Right renal pelvis (tissue), 4 donors: ENCODE data around the gene ASGR2. TPM values are rescaled to one million over a fixed set of nuclear protein-coding genes. Genes with fewer than 3 reads are reported as not detected.
"Not testable (repeated sequence)": the region's sequence is repeated elsewhere in the genome, so short reads cannot be mapped to it uniquely, and the experiment has no call there.

Experiments used
- DNase-seq, 4 donors: peaks; one replicate each; pipeline ENCODE4 v3.0.0-alpha.2; 2013; ENCODE audit warnings: low read depth in 4 of 4, low spot score in 3 of 4, missing footprints in 1 of 4
- polyA plus RNA-seq, 4 donors: library from polyadenylated mRNA; unstranded; fragments of 120-200 nt; gene quantifications; one replicate each; pipeline ENCODE4 v1.2.1, GENCODE V29; 2013; ENCODE audit not compliant: insufficient read length in 4 of 4

The ASGR2 gene
- polyA plus RNA-seq, 4 donors: 0.91 to 2.5 (median 1.7) TPM

DNA sequence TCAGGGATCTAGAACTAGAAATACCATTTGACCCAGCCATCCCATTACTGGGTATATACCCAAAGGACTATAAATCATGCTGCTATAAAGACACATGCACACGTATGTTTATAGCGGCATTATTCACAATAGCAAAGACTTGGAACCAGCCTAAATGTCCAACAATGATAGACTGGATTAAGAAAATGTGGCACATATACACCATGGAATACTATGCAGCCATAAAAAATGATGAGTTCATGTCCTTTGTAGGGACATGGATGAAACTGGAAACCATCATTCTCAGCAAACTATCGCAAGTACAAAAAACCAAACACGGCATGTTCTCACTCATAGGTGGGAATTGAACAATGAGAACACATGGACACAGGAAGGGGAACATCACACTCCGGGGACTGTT is 12.9 kb upstream of the ASGR2 start:
- DNase-seq: not testable (repeated sequence)

DNA sequence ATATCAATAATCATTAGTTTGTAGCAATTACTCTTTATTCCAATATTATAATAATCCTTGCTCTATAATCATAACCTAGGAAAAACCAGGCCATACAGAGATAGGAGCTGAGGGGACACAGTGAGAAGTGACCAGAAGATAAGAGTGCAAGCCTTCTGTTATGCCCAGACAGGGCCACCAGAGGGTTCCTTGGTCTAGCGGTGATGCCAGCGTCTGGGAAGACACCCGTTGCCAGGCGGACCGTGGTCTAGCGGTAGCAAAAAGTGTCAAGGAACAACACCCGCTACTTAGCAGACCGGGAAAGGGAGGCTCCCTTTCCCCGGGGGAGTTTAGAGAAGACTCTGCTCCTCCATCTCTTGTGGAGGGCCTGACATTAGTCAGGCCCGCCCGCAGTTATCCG is 11.8 kb upstream of the ASGR2 start:
- not testable (repeated sequence) for DNase-seq

DNA sequence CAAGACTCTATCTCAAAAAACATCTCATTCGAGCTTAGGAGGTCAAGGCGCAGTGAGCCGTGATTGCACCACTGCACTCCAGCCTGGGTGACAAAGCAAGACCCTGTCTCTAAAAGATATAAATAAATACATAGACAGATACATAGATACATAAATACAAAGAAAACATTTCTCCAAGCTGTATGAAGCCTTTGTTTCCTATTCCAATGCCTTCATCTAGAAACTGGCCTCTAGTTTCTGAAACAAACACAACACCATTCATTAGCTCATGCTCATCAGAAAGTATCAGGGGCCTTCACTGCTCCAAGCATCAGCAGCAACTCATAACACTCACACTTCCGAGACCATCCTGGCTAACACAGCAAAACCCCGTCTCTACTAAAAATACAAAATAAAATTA is 10.3 kb upstream of the ASGR2 start:
- DNase-seq: no peak

DNA sequence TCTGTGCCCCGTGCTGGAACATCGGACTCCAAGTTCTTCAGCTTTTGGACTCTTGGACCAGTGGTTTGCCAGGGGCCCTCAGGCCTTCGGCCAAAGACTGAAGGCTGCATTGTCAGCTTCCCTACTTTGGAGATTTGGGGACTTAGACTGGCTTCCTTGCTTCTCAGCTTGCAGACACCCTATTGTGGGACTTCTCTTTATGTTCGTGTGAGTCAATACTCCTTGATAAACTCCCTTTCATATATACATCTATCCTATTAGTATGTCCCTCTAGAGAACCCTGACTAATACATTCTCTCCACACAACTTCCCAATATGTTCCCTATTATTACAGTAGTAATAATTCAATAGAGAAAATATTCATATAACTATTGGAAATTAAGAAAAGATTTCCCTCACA is 9.2 kb upstream of the ASGR2 start:
- DNase-seq: no peak

DNA sequence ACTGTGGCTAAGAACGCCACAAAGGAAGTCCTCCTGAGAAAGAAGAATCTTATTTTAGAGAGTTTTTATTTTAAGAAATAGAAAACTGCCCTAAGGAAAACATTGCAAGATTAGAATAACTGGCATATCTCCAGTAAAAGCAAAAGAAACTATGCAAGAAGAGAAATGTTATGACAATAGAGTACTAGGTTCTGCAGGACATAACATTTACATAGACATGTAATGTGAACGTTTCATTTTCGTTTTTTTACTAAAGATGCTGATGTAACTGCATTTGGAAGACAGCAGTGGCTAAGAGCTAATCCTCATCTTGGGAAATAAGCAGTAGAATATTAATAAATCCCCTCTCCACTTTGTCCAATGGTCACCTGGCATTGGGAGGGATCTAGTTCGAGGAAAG is 7.8 kb upstream of the ASGR2 start:
- DNase-seq: no peak

DNA sequence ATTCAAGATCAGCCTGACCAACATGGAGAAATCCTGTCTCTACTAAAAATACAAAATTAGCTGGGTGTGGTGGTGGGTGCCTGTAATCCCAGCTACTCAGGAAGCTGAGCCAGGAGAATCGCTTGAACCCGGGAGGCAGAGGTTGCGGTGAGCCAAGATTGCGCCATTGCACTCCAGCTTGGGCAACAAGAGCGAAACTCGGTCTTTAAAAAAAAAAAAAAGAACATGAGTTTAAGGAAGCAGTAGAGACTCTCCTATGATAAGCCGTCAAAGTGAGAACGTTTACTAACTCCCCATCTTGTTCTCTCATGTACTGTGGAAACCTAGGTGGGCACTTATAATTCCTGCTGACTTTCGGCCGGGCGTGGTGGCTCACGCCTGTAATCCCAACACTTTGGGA is 6.0 kb upstream of the ASGR2 start:
- DNase-seq: not testable (repeated sequence)

DNA sequence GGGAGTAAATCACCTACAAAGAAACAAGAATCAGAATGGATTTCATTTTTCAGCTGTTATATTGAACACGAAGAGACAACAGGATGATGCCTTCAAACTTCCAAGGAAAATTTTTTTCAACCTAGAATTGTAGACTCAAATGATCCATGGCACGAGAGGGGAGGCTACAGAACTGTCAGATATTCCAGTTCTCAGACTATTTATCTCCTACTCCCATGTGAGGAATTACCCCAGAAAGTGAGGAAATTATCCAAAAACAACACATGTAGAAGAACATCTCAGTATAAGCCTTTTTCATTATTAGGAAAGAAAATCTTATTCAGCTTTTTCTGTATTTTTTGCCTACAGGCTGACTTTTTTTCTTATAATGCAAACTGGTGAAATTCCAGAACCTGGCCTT is 5.5 kb upstream of the ASGR2 start:
- DNase-seq: no peak

DNA sequence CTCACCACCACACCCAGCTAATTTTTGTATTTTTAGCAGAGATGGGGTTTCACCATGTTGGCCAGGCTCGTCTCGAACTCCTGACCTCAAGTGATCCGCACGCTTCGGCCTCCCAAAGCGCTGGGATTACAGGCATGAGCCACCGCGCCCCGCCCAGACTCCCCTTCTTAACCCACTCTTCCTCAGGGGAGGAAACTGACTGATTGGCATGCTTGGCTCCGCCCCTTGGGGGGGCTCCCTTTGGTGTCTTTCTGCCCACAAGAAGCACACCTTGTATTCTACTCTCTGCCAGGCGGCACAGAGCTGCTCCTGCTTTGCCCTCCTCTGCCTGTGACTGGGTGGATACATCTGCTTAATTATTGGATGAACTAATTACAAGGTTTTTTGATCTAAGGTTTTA is 4.7 kb upstream of the ASGR2 start:
- no peak for DNase-seq

DNA sequence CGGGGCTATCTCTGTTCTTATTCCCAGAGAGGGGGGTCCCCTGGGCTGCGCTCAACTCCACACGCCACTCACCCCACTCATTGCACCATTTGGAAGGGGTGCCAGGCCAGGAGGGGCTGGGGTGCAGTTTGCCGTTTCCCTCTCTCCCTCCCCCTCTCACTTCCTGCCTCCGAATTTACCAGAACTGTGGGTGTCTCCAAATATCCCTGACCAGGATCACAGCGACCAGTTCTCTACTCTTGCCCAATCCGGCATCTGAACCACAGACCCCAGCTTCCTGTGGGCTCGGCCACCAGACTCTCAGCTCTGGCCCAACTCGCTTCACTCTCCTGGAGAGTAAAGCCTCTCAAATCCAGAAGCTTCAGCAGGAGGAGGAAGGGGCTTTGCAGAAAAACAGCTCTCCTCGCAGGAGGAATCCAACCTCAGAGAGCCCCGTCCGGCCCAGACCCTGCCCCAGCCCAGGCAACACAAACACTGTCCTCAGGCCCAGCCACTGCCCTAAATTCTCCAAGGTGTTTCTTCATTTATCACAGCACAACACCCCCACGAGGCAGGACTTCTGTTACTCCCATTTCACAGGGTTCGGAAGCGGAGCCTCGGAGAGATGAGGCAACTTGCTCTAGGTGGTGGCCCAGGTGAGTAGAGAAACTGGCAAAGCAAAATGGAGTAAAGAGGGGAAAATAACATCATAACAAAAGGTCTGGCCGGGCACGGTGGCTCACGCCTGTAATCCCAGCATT is 423 bp upstream of the ASGR2 start:
- no peak for DNase-seq

DNA sequence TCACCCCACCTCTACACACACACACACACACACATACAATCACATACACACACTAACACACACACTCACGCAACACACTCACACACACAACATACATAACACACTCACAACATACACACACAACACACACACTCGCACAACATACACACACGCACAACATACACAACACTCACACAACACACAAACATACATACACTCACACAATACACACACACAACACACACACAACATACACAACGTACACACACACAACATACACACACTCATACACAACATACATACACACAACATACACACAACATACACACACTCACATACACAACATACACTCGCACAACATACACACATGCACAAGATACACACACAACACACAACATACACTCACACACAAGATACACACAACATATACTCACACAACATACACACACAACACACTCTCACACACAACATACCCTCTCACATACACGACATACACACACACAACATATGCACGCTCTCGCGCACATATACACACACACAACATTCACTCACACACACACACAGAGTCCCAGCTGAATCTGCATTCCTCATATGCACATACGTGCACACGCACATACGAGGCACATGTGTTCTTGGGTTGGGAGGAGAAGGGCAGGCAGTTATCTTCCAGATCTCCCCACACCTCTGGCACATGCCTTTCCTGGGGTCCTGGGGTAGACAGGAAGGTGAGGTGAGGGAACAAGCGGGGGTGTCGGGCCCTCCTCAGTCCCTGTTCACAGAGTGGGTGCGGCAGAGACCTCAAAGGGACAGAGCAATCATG is 1.1 kb downstream of the ASGR2 start:
- no peak for DNase-seq

DNA sequence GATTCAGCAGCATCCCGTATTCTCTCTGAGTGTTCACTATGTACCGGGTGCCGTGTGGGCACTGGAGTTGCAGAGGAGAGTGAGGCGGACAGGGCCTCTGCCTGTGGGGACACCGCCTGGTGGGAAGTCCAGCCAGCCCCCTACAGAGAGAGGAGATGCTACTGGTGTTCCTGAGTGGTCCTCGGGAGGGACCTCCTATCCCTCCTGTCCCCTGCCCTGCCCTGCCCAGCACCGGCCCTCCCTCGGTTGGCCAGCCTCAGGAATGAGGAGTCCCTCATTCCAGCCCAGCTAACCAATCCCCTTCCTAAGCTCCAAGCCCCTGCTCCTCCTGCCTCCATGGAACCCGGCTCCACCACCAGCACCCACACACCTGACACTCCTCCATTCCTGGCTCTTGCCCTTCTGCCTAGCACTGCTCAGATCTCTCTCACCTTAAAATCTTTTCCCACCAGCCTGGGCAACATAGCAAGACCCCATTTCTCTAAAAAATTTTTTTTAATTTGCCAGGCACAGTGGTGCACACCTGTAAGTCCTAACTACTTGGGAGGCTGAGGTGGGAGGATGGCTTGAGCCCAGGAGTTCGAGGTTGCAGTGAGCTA is 2.0 kb downstream of the ASGR2 start:
- no peak for DNase-seq

DNA sequence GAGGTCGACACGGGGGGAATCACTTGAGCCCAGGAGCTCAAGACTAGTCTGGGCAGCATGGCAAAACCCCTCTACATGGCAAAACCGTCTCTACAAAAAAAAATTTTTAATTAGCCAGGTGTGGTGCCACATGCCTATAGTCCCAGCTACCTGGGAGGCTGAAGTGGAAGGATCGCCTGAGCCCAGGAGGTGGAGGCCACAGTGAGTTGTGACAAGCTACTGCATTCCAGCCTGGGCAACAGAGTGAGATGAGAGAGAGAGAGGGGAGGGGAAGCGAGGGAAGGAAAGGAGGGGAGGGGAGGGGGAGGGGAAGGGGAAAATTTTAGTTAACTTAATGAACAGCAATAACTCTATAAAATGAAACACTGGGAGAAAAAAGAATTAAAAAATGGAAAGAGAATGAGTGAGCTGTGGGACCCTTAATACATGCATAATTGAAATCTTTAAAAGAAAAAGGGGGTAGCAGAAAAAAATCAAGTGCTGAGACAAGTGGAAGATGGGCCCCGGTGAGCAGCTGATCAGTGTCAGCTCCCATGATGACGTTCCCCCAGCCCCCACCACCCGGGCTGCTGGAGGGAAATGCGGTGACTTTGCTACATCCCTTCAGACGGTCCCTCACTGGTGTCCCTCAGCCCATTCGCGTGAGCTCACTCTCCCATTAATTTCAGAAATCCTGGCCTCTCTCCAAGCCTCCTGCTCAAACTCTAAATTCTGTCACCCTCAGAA is 2.7 kb downstream of the ASGR2 start:
- DNase-seq: no peak

DNA sequence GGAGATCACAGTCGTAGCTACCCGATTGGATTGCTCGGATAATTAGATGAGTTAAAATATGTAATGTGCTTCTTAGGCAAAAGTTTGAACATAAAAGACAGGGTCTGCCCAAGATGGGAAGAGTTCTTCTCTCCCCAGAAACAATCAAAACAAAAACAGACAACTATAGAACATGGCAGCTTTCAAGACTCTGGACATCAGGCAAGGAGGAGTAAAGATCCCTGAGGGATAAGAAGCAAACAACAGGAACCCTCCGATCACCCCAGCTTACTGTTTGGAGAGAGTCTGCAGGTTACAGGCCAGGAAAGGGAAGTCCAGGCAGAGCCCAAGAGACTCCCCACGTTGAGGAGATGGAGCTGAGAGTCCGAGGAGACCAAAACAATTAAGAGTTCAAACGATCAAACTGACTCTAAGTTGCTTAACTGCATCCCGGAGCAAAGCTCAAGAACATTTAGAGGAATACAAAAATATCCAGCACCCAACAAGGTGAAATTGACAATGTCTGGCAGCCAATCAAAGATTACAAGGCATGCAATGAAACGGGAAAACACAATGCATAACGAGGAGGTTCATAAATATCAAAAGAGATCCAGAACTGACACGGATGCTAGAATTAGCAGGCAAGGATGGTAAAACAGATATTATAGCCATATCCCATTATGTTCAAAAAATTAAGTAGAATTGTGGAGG is 3.9 kb downstream of the ASGR2 start:
- no peak for DNase-seq

DNA sequence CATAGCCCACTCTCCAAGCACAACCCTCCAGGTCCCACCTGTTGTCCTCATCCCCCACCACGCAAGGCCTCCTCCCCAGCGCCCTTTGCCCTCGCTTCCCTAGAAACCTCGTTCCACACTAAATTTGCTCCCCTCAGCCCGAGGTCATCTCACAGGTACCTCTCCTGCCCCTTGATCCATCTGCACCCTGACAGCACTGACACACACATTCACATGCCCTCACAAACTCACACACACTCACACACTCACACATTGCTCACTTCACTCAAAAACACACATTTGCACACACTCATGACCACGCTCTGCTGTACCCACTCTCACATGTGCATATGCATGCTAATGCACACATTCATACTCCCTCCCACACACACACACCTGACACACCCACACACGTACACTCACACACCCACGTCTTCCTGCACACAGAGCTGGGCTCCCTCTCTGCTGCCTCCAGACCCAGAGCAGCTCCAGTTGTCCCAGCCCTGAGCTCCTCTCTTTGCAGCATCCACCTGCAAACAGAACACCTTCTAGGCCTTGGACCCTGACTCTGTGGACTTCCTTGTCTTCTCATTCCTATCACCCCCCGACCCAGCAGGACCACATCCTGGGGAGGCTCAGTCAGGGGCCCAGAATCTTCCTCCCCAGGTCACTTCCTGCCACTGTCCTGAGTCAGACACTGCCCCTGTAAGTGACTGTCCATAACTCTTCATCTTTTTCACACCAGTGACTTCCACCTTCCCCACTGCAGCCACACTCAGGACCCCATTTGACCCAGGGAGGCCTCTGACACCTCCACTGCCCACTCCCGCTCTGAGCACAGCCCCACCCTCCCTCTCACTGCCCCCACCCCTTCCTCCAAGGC is 4.9 kb downstream of the ASGR2 start:
- no peak for DNase-seq

DNA sequence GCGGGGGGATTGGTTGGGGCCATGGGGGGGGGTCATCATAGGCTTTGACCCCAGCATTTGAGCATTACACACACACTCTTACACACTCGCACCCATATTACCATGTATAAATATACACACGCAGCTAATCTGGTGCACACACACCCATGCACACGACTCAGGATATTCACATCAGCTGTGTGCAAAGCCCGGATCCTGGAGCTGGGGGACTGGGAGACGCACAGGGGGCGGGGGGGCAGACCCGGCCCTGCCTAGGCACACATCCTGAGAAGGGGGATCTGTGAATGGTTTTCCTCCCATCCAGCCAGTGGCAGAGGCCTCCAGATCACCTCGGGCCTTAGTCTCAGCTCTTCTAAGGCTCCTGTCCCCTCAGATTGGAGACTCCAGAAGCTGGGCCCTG is 5.6 kb downstream of the ASGR2 start:
- DNase-seq: no peak

DNA sequence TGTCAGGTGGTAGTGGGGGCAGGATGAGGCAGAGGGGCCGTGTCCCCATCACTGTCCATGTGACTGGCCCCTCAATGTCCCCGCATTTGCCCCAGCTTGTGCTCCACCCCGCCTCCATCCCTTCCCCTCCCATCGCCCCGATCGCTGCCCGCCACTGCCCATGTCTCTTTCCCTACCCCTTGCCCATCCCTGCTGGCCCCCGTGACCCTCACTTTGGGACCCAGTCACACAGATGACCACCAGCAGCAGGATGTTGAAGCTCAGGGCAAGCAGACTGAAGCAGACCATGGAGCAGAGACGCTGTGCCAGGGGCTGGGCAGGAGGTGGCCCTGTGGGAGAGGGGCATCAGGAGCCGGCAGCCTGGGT is 6.1 kb downstream of the ASGR2 start:
- no peak for DNase-seq

DNA sequence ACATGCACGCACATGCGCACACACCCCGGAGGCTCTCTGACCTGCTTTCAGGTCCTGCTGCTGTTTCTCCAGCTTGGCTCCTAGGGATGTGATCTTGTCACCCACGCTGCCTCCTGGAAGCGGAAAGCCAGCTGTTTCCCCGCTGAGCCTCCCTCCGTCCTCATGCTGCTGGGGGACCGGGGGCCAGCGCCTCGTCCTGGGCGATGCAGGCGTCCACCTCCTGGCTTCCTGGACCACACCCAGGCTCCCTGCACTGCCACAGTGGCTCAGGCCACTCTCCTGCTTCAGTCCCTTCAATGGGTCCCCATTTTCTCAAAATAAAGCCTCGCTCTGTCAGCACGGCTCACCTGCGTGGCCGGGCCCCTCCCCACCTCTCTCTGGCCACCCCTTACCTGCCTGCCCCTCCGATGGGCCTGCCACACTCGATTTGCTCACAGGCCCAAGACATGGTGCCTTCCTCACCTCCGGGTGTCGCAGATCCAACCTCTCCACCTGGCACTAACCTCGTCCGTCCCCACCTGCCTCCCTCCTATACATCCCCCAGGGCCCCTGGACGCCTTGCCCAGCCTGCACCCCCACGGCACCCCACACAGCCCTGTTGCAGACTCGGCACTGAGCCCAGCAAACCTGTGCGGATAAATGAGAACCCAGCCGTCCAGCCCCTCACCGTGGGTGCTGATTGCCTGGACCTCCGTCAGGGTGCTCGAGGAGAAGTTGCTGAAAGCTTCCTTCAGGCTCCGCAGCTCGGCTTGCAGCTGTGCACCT is 6.6 kb downstream of the ASGR2 start:
- no peak for DNase-seq

DNA sequence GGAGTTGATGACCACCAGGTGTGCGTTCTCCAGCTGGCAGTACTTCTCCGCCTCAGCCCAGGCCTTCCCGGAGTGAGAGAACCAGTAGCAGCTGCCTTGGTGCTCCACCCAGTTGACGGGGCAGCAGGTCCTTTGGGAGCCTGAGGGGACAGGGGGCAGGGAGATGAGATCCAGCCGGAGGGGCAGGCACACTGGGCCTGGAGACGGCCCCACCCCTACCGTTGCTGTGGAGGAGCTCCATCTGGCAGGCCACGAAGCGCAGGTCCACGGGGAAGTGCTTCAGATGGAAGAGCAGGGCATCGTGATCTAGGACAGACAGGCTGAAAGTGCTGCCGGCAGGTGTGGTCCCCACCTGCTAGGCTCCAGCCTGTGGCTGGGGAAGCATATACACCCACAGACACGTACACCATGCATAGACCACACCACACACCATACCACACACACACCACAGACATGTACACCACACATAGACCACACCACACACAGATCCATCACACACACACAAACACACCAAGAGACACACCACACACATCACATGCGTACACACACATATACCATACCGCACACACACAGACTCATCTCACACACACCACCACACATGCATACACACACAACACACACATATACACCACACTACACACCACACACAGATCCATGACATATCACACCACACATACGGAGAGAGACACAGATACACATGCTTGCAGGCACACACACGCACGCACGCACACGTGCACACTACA is 7.4 kb downstream of the ASGR2 start:
- no peak for DNase-seq
